Activated T-cell treated with anti-CD3 and anti-CD28 coated beads, Interleukin-2, amount 50 U/mL, for 4 hours (primary cell): Measurements from ENCODE around the gene RALBP1. TPM values are rescaled to one million over a fixed set of nuclear protein-coding genes. Genes with fewer than 3 reads are reported as not detected.
"Not testable (repeated sequence)": the region's sequence is repeated elsewhere in the genome, so short reads cannot be mapped to it uniquely, and the experiment has no call there.

Experiments
- ATAC-seq, 2 donors: fragments of 200-7000 bp; cut with Tn5 transposase; one replicate each; pipeline ENCODE4 v1.10.0; 2021
- DNase-seq: peaks from one replicate; pipeline ENCODE4 v3.0.0-alpha.2; 2020
- H3K27me3 Mint-ChIP-seq: one replicate; pipeline ENCODE4 v1.8.0; 2021; ENCODE audit warnings: low read depth, mixed read lengths
- H3K36me3 Mint-ChIP-seq: one replicate; pipeline ENCODE4 v1.8.0; 2022; ENCODE audit warnings: mixed read lengths; ENCODE audit not compliant: insufficient read depth
- H3K4me1 Mint-ChIP-seq: one replicate; pipeline ENCODE4 v1.8.0; 2021; ENCODE audit warnings: low read depth, mixed read lengths
- H3K4me3 Mint-ChIP-seq: one replicate; pipeline ENCODE4 v1.8.0; 2021; ENCODE audit warnings: mild to moderate bottlenecking, moderate library complexity, mixed read lengths
- H3K9me3 Mint-ChIP-seq: one replicate; pipeline ENCODE4 v1.8.0; 2021; ENCODE audit warnings: mixed read lengths
- total RNA-seq, 3 donors: library from RNA; stranded (reverse); gene quantifications; one replicate each; pipeline ENCODE4 v1.2.1, GENCODE V29; 2021

Gene RALBP1
- total RNA-seq, 3 donors from 2014 or later = 31.1 to 32.6 (median 31.7) TPM

- ATAC-seq (no peak), DNase-seq (no peak)
- peaks cover 3% of the 10 kb centered on the region for H3K27me3 Mint-ChIP-seq
- H3K4me3 Mint-ChIP-seq = no peak overlapping the region
- H3K4me1 Mint-ChIP-seq = no peaks in the 10 kb centered on the region
- no peaks in the 10 kb centered on the region for H3K36me3 Mint-ChIP-seq
- no peaks in the 10 kb centered on the region for H3K9me3 Mint-ChIP-seq
Observed at GRCh38 chr18:9441061-9441460, 34.3 kb upstream of the RALBP1 start.

DNA sequence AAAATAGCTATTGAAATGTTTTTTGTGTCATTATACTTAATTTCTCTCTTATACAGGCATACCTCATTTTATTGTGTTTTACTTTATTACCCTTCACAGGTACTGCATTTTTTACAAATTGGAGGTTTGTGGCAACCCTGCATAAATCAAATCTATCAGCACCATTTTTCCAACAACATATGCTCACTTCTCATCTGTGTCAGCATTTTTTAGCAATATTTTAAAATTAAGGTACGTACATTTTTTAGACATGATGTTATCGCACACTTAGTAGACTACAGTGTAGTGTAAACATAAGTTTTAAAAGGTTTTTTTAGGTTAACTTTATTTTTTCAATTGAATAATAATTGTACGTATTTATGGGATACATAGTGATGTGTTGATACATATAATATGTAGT is 30.8 kb upstream of the RALBP1 start:
- Mint-ChIP-seq H3K27me3 (peaks cover 9% of the 10 kb centered on the region), H3K4me1 (no peaks in the 10 kb centered on the region), H3K9me3 (peaks cover 14% of the 10 kb centered on the region), H3K4me3 (no peak overlapping the region), H3K36me3 (peaks cover 2% of the 10 kb centered on the region)
- DNase-seq = no peak
- no peak for ATAC-seq

DNA sequence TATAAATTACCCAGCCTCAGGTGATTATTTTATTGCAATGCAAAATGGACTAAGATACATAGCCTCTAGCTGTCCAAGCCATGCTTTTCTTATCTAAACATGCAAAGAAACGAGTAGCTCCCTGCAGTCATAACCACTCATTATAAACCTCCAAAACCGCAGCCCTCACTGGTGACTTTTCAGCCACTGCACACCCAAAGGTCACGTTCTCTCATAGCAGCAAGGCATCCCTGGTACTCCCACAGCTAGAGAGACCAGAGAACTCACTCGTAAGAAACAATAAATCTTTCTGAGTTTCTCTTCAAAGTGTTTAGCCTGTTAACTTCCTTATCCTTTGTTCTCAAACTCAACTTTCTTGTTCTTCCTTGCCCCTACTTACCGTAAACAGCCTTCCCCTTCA is 28.5 kb upstream of the RALBP1 start:
- DNase-seq (no peak), ATAC-seq (no peak)
- Mint-ChIP-seq H3K36me3 (peaks cover 2% of the 10 kb centered on the region), H3K4me1 (no peaks in the 10 kb centered on the region), H3K4me3 (no peak overlapping the region), H3K9me3 (peaks cover 14% of the 10 kb centered on the region), H3K27me3 (peaks cover 16% of the 10 kb centered on the region)

DNA sequence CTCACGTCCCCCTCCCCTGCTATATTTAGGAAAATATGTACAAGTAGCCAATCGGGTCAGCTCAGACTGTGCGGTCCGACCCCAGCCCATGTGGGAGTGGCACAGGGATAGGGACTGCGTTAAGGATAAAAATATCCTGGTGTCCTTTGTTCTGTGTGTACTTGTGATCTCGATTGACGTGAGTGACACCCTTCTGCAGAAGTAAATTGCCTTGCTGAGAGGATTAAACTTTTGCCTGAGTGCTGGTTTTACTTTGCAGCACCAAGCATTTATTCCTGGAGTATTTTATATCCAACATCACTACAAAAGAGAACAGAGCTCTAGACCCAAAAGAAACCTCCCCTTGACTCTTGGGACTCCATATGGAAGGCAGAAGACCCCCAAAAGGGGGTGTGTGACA is 28.0 kb upstream of the RALBP1 start:
- peaks cover 16% of the 10 kb centered on the region for H3K27me3 Mint-ChIP-seq
- peaks cover 14% of the 10 kb centered on the region for H3K9me3 Mint-ChIP-seq
- DNase-seq (no peak), ATAC-seq (no peak)
- no peak overlapping the region for H3K4me3 Mint-ChIP-seq
- H3K36me3 Mint-ChIP-seq = peaks cover 2% of the 10 kb centered on the region
- no peaks in the 10 kb centered on the region for H3K4me1 Mint-ChIP-seq

DNA sequence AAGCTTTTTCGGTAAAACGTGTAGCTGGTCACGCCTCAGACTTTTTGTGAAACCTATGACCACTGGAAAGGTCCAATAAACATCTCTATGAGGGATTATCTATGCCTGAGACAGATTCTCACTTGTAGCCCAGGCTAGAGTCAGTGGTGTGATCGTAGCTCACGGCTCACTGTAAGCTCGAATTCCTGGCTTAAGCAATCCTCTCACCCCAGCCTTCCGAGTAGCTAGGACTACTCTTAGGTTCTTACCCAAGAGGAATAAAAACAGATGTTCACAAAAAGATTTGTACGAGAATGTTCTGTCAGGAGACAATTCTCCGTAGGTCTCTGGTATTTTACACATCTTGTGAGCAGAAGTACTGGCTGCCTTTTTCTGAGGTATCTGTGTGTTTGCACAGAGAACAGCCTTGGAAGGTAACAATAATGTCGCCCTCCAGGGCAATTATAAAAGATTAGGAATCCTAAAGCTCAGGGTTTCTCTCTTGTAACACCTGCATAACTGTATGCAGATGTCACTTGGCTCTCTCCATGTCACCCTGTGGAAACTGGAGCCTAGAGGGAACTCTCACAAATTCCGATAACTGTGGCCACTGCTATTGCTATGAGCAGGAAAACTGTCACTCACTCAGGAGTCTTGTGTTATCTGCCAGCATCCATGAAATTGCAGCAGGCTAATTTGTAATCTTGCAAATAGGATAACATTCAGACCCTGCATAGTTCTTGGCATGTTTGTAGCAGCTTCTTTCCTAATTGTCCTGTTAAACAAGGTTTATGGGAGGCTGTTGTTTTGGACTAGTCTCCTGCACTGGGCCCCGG is 25.5 kb upstream of the RALBP1 start:
- DNase-seq = no peak
- Mint-ChIP-seq H3K4me1 (peaks cover 1% of the 10 kb centered on the region), H3K36me3 (peaks cover 2% of the 10 kb centered on the region), H3K4me3 (no peak overlapping the region), H3K9me3 (peaks cover 14% of the 10 kb centered on the region), H3K27me3 (peaks cover 18% of the 10 kb centered on the region)
- no peak for ATAC-seq

GRCh38 chr18:9450920-9451319 is 24.4 kb upstream of the RALBP1 start:
- not testable (repeated sequence) for H3K4me3 Mint-ChIP-seq, H3K4me1 Mint-ChIP-seq, H3K36me3 Mint-ChIP-seq, ATAC-seq, DNase-seq
- Mint-ChIP-seq H3K27me3 (peaks cover 18% of the 10 kb centered on the region), H3K9me3 (peaks cover 19% of the 10 kb centered on the region)

DNA sequence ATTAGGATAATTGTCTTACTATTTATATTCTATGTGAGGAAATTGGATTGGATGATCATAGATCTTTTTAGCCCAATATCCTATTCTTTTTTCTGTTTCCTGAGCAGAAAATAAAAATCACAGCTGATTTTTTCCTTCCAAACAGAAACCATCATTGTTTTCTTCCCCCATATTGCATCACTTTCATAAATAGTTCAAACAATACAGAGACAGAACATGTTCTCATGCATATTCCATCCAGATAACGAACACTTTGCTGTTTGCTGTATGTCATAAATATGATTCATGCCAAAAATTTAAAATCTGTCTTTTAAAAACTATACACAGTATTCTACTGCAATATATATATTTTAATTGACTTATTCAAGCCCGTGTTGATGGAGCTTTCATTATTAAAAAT is 22.0 kb upstream of the RALBP1 start:
- peaks cover 16% of the 10 kb centered on the region for H3K27me3 Mint-ChIP-seq
- H3K36me3 Mint-ChIP-seq = peaks cover 7% of the 10 kb centered on the region
- DNase-seq = no peak
- H3K9me3 Mint-ChIP-seq = peaks cover 16% of the 10 kb centered on the region
- ATAC-seq = no peak
- no peak overlapping the region for H3K4me3 Mint-ChIP-seq
- H3K4me1 Mint-ChIP-seq = peaks cover 1% of the 10 kb centered on the region

DNA sequence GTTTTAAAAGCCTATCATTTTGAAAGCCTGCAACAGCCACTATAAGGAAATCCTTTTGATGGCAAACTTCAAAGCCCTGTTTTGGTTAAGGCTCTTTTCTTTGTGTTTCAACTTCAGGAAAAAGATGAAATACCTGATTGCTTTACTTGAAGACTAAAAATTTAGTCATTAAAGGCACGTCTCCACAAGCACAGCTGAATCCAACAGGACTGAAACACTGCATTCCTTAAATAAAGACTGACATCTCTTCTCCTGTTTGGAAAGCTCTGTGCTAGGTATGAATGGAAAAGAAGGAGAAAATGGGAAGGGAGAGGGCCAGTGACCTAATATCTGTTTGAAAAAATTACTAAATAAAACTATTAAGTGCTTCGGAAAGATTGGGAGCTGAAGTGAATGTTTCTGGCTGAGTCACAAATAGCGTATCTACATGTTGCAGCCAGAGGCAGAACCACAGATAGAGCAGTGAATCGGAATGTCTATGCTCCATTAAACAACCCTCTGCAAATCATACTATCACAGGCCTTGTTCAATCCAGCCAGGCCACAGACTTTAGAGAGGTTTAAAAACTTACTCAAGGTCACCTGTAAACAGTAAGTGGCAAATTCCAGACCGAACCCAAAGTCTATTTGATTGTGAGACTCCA is 21.1 kb upstream of the RALBP1 start:
- H3K9me3 Mint-ChIP-seq = peaks cover 16% of the 10 kb centered on the region
- H3K4me3 Mint-ChIP-seq = no peak overlapping the region
- peaks cover 13% of the 10 kb centered on the region for H3K27me3 Mint-ChIP-seq
- ATAC-seq (no peak), DNase-seq (no peak)
- peaks cover 1% of the 10 kb centered on the region for H3K4me1 Mint-ChIP-seq
- peaks cover 7% of the 10 kb centered on the region for H3K36me3 Mint-ChIP-seq

DNA sequence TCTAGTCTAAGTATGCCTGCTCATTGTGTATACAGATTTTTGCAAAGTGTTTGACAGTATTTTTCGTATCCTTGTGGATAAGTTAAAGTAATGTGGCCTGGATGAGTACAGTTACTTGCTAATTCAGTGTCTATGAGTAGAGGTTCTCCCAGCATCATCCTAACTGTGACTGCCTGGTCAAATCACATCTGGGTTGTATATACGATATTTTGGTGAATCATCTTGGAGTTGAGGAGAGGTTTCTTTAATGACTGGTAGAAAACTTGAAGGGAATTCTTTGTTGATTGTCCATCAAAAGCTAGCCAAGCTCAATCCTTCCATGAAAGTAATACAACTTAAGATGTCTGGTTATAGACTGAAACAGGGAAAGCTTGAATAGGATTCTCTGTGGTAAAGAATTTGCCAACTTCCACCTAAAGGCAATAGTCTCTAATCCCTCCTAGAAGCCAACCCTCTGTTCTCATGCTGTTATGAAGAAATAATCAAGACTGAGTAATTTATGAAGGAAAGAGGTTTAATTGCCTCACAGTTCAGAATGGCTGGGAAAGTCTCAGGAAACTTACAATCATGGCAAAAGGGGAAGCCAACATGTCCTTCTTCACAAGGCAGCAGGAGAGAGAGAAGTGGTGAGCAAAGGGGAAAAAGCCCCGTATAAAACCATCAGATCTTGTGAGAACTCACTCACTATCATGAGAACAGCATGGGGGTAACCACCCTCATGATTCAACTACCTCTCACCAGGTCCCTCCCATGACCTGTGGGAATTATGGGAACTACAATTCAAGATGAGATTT is 19.4 kb upstream of the RALBP1 start:
- no peak for DNase-seq
- Mint-ChIP-seq H3K4me1 (peaks cover 1% of the 10 kb centered on the region), H3K36me3 (peaks cover 7% of the 10 kb centered on the region), H3K9me3 (peaks cover 16% of the 10 kb centered on the region), H3K27me3 (peaks cover 4% of the 10 kb centered on the region), H3K4me3 (no peak overlapping the region)
- ATAC-seq = no peak

DNA sequence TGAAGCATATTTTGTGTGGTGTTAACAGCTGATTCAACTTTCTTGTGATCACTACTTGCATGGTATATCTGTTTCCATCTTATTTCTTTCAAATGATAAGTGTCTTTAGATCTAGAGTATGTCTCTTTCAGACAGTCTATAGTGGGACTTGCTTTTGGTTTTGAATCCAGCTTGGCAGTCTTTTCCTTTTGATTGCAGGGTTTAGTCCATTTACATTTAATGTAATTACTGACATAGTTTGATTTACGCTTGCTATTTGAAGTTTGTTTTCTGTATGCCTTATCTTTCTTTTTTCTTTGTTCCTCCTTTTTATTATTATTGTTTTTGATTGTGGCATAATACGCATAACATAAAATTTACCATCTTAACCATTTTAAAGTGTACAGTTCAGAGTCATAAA is 9.2 kb upstream of the RALBP1 start:
- H3K4me1 Mint-ChIP-seq = no peaks in the 10 kb centered on the region
- H3K9me3 Mint-ChIP-seq = peaks cover 18% of the 10 kb centered on the region
- ATAC-seq (no peak), DNase-seq (no peak)
- H3K36me3 Mint-ChIP-seq = no peaks in the 10 kb centered on the region
- H3K27me3 Mint-ChIP-seq = no peaks in the 10 kb centered on the region
- H3K4me3 Mint-ChIP-seq = no peak overlapping the region

DNA sequence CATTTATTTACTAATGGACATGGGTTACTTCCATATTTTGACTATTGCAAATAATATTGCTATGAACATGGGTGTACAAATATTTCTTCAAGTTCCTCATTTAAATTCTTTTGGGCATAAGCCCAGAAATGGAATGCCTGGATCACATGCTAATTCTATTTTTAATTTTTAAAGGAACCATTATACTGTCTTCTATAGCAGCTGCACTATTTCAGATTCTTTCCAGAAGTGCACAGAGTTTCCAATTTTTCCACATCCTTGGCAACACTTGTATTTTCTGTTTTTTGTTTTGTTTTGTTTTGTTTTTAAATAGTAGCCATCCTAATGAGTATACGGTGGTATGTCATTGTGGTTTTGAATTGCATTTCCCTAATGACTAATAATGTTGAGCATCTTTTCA is 8.5 kb upstream of the RALBP1 start:
- Mint-ChIP-seq H3K27me3 (no peaks in the 10 kb centered on the region), H3K9me3 (peaks cover 18% of the 10 kb centered on the region), H3K4me1 (no peaks in the 10 kb centered on the region), H3K36me3 (no peaks in the 10 kb centered on the region), H3K4me3 (no peak overlapping the region)
- no peak for DNase-seq
- no peak for ATAC-seq

- ATAC-seq (no peak), DNase-seq (no peak)
- Mint-ChIP-seq H3K9me3 (peaks cover 18% of the 10 kb centered on the region), H3K4me1 (no peaks in the 10 kb centered on the region), H3K36me3 (no peaks in the 10 kb centered on the region), H3K4me3 (no peak overlapping the region), H3K27me3 (peaks cover 7% of the 10 kb centered on the region)
Observed at GRCh38 chr18:9468998-9469397, 6.3 kb upstream of the RALBP1 start.

- Mint-ChIP-seq H3K4me1 (peaks cover 2% of the 10 kb centered on the region), H3K9me3 (peaks cover 18% of the 10 kb centered on the region), H3K4me3 (no peak overlapping the region), H3K27me3 (peaks cover 8% of the 10 kb centered on the region), H3K36me3 (no peaks in the 10 kb centered on the region)
- DNase-seq (no peak), ATAC-seq (no peak)
Observed at GRCh38 chr18:9469685-9470084, 5.6 kb upstream of the RALBP1 start.

GRCh38 chr18:9474108-9474982 is 968 bp upstream of the RALBP1 start:
- peaks cover 8% of the 10 kb centered on the region for H3K27me3 Mint-ChIP-seq
- no peak for DNase-seq
- peaks cover 18% of the 10 kb centered on the region for H3K4me1 Mint-ChIP-seq
- H3K4me3 Mint-ChIP-seq = peak overlapping the region; percentile 95
- ATAC-seq = no peak
- H3K36me3 Mint-ChIP-seq = peaks cover 5% of the 10 kb centered on the region
- H3K9me3 Mint-ChIP-seq = peaks cover 4% of the 10 kb centered on the region
